Heart left ventricle (tissue), 16 donors: ENCODE data around the gene NUCB2. TPM values are rescaled to one million over a fixed set of nuclear protein-coding genes. Genes with fewer than 3 reads are reported as not detected.

Experiments used
- ATAC-seq, 4 donors: fragments of 200-7000 bp; cut with Tn5 transposase; one replicate each; pipeline ENCODE4 v1.9.1; 2020 to 2022; ENCODE audit warnings: moderate library complexity in 4 of 4, mild to moderate bottlenecking in 3 of 4, moderate number of reproducible peaks in 1 of 4
- DNase-seq, 5 donors: peaks; one replicate each; pipeline ENCODE4 v3.0.0-alpha.2; 2020
- H3K27ac ChIP-seq, 12 donors: fragments of 200-600 bp; sonication (generic) in 4 of 12; one replicate each; pipeline versions ENCODE4 v1.5.0 to v1.8.0; 2016 to 2022; ENCODE audit warnings: mild to moderate bottlenecking in 2 of 12
- H3K27me3 ChIP-seq, 9 donors: fragments of 200-600 bp; sonication (generic) in 2 of 9; one replicate each; pipeline versions ENCODE4 v1.5.1 to v1.8.0; 2016 to 2022; ENCODE audit warnings: mild to moderate bottlenecking in 3 of 9
- H3K36me3 ChIP-seq, 9 donors: fragments of 200-600 bp; sonication (generic) in 2 of 9; one replicate each; pipeline versions ENCODE4 v1.5.0 to v1.8.0; 2018 to 2022; ENCODE audit warnings: mild to moderate bottlenecking in 2 of 9
- H3K4me1 ChIP-seq, 12 donors: fragments of 200-600 bp; sonication (generic) in 4 of 12; one replicate each; pipeline versions ENCODE4 v1.5.0 to v1.8.0; 2016 to 2022; ENCODE audit warnings: mild to moderate bottlenecking in 3 of 12
- H3K4me3 ChIP-seq, 12 donors: fragments of 200-600 bp; sonication (generic) in 4 of 12; one replicate each; pipeline versions ENCODE4 v1.5.0 to v1.8.0; 2017 to 2022; ENCODE audit warnings: mild to moderate bottlenecking in 9 of 12, moderate library complexity in 4 of 12
- H3K9me3 ChIP-seq, 12 donors: fragments of 200-600 bp; sonication (generic) in 4 of 12; one replicate each; pipeline versions ENCODE4 v1.5.0 to v1.8.0; 2016 to 2022; ENCODE audit warnings: mild to moderate bottlenecking in 1 of 12
- POLR2A ChIP-seq, 2 donors: fragments of 450-650 bp; IDR thresholded peaks; one replicate each; pipeline ENCODE4 v1.6.1; 2017; ENCODE audit warnings: antibody characterized with exemption in 2 of 2, mild to moderate bottlenecking in 2 of 2, moderate library complexity in 2 of 2
- WGBS, 4 donors: extraction: QIAGEN DNeasy Blood & Tissue Kit in 2 of 4; methylation state at CpG; one replicate each; pipeline versions ENCODE4 v1.1.5 to v1.1.7; 2013 to 2018; 5-methylcytosine and 5-hydroxymethylcytosine counted together
- intact Hi-C, 10 donors: fragments of 100-400 bp; cut with DNase I; formaldehyde crosslinking; loops; one replicate each; pipeline versions ENCODE4 v1.11.1 to v1.14.2; 2022
- polyA plus RNA-seq, 2 donors: library from polyadenylated mRNA; stranded (reverse); fragments of 200-250 nt; gene quantifications; one replicate each; pipeline ENCODE4 v1.2.3, GENCODE V29; 2013
- total RNA-seq, 9 donors: library from RNA; depleted of rRNA in 2 of 9; stranded (reverse); fragments of >200 nt in 2 of 9; fragmentation: NEBNext Ultra II Directional in 3 of 9; extraction: Animal tissue kit (Norgen Biotek cat#: 25700) in 3 of 9; gene quantifications; one replicate each; pipeline versions ENCODE4 v1.1.0 to v1.2.4, GENCODE V29; 2016 to 2023
- TF ChIP-seq, protein P1 (sequence below), 12 donors: fragments of 200-600 bp; sonication (generic) in 4 of 12; IDR thresholded peaks; one replicate each; pipeline versions ENCODE4 v1.5.0 to v1.8.0; 2018 to 2022; ENCODE audit warnings: antibody characterized with exemption in 12 of 12, mild to moderate bottlenecking in 5 of 12
- donor health status: ischemic (EF 13 %, LVEDD 7.1; RV severe dilation, severe dysfunction).
- donor health status: healthy with polysubstance abuse.
- donor health status: DM: no; HTN: yes; CAD: no.
- donor health status: DM: no; HTN: no; CAD: no.
- donor health status: ischemic (EF 25% LVEDD 6.9; RV normal size, moderate dysfunction).
- donor health status: ischemic (EF 25% LVEDD 5.7; RV mildly dilated, moderate dysfunction).
- donor health status: healthy.
- donor health status: DM: yes; HTN: yes; CAD: no.
- donor health status: ischemic (EF 35%, LVEDD 5.7; RV mildly dilated, moderate dysfunction).
- donor health status: nonischemic (EF 11% LVEDD 7.7; RV severe dilation, severe dysfunction).
- donor health status: DM: yes; HTN: yes; CAD: no.
- donor health status: PGD.
- donor health status: ischemic (EF 29% LVEDD 5.4; RV normal size, mild dysfunction).
- donor health status: nonischemic (EF 23%, LVEDD 6.1; RV moderate dilation, normal function).

The NUCB2 gene
- total and polyA plus RNA-seq, 11 donors, result 41.4 to 180 (median 87.0) TPM

DNA sequence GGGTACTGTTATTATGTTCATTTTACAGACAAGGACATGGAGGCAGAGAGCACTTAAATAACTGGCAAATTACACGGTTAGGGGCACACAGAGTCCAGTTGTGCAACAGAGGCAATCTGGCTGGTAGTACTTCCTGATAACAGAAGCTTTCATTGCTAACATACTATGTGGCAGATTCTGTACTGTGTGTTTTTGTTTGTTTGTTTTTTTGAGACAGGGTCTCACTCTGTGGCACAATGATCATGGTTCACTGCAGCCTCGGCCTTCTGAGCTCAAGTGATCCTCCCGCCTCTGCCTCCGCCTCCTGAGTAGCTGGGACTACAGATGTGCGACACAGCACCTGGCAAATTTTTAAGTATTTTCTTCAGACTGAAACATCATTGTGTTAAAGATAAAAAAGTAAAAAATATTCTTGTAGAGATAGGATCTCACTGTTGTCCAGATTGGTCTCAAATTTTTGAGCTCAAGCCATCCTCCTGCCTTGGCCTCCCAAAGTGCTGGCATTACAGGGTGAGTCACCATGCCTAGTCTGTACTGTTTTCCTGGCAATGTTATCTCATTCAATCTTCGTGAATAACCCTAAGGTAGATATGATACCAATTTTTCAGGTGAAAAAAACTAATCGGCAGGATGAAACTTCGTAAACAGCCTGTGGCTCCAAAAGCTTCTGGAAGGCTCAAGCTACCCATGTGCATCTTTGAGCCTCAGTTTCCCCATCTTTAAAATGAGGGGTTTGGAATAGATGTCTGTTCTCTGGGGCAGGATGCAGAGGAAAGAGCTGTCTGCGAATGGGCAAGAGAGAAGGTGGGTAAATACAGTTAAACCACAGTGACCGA is 921 bp upstream of the NUCB2 start:
- H3K27ac ChIP-seq, result peak overlapping the region; percentile 47 to 96 (median 90)
- DNase-seq (no peak), ATAC-seq (no peak)
- no peaks in the 10 kb centered on the region for H3K9me3 ChIP-seq
- peak overlapping the region; percentile 66 to 97 (median 86) for H3K4me3 ChIP-seq
- WGBS, 4 donors, result 71 to 75% (median 74%) methylated on average over 10 of the region's 10 CpGs
- no peaks in the 10 kb centered on the region for H3K27me3 ChIP-seq
- peaks cover 0 to 44% (median 9%) of the 10 kb centered on the region in 12 donors for H3K4me1 ChIP-seq
- intact Hi-C loops, result loop anchor here in 3 of 10 donors (2.0 to 5.0 kb wide), 4 partner anchors 68 to 198 kb away; partner anchors contain the start of genes NCR3LG1 (in 2 of the 3), PIK3C2A (in 1 of the 3) and RPS13 (in 1 of the 3)
- TF ChIP-seq, protein P1, sequence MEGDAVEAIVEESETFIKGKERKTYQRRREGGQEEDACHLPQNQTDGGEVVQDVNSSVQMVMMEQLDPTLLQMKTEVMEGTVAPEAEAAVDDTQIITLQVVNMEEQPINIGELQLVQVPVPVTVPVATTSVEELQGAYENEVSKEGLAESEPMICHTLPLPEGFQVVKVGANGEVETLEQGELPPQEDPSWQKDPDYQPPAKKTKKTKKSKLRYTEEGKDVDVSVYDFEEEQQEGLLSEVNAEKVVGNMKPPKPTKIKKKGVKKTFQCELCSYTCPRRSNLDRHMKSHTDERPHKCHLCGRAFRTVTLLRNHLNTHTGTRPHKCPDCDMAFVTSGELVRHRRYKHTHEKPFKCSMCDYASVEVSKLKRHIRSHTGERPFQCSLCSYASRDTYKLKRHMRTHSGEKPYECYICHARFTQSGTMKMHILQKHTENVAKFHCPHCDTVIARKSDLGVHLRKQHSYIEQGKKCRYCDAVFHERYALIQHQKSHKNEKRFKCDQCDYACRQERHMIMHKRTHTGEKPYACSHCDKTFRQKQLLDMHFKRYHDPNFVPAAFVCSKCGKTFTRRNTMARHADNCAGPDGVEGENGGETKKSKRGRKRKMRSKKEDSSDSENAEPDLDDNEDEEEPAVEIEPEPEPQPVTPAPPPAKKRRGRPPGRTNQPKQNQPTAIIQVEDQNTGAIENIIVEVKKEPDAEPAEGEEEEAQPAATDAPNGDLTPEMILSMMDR (IDR thresholded peaks at IDR 0.05), result no peak
- no peaks in the 10 kb centered on the region for H3K36me3 ChIP-seq

DNA sequence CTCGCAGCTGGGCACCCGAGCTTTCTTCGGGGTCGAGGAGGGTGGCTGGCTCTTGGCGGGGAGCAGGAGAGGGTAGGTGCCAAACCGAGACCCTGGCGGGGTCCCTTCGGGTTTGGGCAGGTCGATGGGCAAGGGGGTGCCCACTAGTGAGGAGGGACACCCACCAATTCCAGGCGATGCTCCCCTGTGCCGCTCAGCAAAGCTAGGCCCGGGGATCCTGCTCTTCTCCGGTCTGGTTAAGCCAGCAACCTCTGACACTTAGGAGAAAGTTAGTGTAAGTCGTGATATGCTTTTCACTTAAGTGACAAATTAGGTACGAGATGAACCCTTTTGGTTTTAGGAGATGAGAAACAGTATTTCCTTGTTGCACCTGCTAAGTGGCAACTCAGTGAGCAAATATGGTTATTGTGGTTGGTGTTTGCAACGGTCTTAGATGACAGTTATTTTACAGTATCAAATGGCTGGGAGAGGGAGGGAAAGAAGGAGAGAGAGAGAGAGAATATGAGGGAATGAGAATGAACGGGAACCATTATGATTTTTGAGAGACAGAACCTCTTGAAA is 565 bp downstream of the NUCB2 start:
- intact Hi-C loops, result loop anchor here in 3 of 10 donors (2.0 to 5.0 kb wide), 4 partner anchors 70 to 200 kb away; partner anchors contain the start of genes NCR3LG1 (in 2 of the 3), PIK3C2A (in 1 of the 3) and RPS13 (in 1 of the 3)
- H3K36me3 ChIP-seq, result peaks cover 0 to 4% (median 0%) of the 10 kb centered on the region in 9 donors
- H3K4me1 ChIP-seq, result peaks cover 0 to 45% (median 9%) of the 10 kb centered on the region in 12 donors
- H3K27me3 ChIP-seq, result no peaks in the 10 kb centered on the region
- peak overlapping the region; percentile 66 to 97 (median 86) for H3K4me3 ChIP-seq
- TF ChIP-seq, protein P1 (IDR thresholded peaks at IDR 0.05), result no peak
- TF ChIP-seq POLR2A (IDR thresholded peaks at IDR 0.05), result no peak
- peak overlapping the region; percentile 76 to 96 (median 90) for H3K27ac ChIP-seq
- H3K9me3 ChIP-seq, result no peaks in the 10 kb centered on the region
- peak in 2 of 4 donors; percentile 17 to 32 for ATAC-seq
- 0 to 1% (median 0%) methylated on average over 15 to 17 of the region's 17 CpGs for WGBS, 4 donors
- DNase-seq, result no peak

DNA sequence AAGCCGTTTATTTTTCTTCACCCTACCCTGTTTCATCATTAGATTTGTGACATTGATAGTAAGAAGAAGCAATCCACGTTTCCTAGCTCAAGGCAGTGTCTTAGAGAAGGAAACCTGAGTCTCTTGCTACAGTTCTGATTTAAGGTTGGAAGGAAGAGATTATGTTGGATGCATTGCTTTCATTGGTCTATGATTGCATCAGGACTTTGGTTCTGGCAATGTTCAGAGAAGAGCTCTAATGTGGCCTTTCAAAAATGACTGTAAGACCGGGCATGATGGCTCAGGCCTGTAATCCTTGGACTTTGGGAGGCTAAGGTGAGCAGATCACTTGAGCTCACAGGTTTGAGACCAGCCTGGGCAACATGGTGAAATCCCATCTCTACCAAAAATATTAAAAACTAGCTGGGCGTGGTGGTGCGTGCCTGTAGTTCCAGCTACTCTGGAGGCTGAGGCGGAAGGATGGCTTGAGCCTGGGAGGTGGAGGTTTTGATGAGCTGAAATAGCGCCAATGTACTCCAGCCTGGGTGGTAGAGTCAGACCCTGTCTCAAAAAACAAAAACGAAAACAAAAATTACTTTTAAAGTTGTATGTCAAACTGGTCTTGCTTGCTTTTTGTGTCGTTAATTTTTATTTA is 4.1 kb downstream of the NUCB2 start:
- Histone ChIP-seq H3K27ac (no peak overlapping the region), H3K36me3 (peaks cover 0 to 30% (median 17%) of the 10 kb centered on the region in 9 donors), H3K9me3 (no peaks in the 10 kb centered on the region), H3K4me3 (no peak overlapping the region), H3K4me1 (peaks cover 0 to 50% (median 9%) of the 10 kb centered on the region in 12 donors), H3K27me3 (no peaks in the 10 kb centered on the region)
- intact Hi-C loops, result no loop called here
- no peak for DNase-seq
- WGBS, 4 donors, result 93 to 95% (median 94%) methylated on average over 9 of the region's 9 CpGs
- no peak for ATAC-seq
- no peak for TF ChIP-seq POLR2A (IDR thresholded peaks at IDR 0.05)
- TF ChIP-seq, protein P1 (IDR thresholded peaks at IDR 0.05), result no peak

DNA sequence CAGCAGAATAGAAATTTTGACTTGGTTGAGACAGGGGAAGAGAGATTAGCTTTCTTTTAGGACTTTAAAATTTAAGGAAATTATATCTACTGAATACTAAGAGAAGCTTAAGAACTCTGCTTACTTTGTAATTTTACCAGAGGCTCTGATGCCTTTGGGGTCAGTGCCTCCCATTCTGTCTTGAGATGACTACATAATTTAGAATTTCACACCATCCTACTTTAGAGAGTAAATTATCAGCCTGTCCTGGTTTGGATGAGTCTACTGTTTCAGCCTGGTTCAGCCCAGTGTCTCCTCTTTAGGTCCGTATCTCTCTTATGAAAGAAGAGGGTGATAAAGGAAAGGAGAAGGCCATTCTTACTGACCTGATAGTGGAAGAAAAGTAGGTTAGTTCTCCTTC is 9.8 kb downstream of the NUCB2 start:
- Histone ChIP-seq H3K9me3 (no peaks in the 10 kb centered on the region), H3K36me3 (peaks cover 0 to 79% (median 55%) of the 10 kb centered on the region in 9 donors), H3K27me3 (no peaks in the 10 kb centered on the region), H3K27ac (no peak overlapping the region), H3K4me1 (peaks cover 0 to 24% (median 0%) of the 10 kb centered on the region in 12 donors), H3K4me3 (no peak overlapping the region)
- ATAC-seq (no peak), DNase-seq (no peak)
- TF ChIP-seq POLR2A (IDR thresholded peaks at IDR 0.05), result no peak
- TF ChIP-seq, protein P1 (IDR thresholded peaks at IDR 0.05), result no peak
- intact Hi-C loops, result no loop called here
- WGBS, 4 donors, result 93 to 100% (median 96%) methylated on average over 1 of the region's 1 CpG
